K562 (cell line): Measurements from ENCODE around the gene UMODL1. TPM values are rescaled to one million over a fixed set of nuclear protein-coding genes. Genes with fewer than 3 reads are reported as not detected.

Source experiments
- ATAC-seq: fragments of 200-7000 bp; cut with Tn5 transposase; 3 replicates; pipeline ENCODE4 v1.9.1; 2020; ENCODE audit warnings: moderate library complexity
- BruUV-seq: library from RNA; stranded (reverse); fragments of 400-500 nt; replicated peaks from 2 replicates; lab custom pipeline; 2021; lab: Mats Ljungman, UMichigan
- CTCF ChIA-PET: fragments of 300-600 bp; formaldehyde crosslinking; extraction: SDS; loops from one replicate; lab custom pipeline; 2021; ENCODE audit warnings: low intra/inter-chr PET ratio; lab: Yijun Ruan, JAX
- POLR2A ChIA-PET: fragments of 300-600, 350-650 bp; sonication (Branson Sonifier 250); formaldehyde crosslinking; extraction: SDS; loops from one replicate; lab custom pipeline; 2021; ENCODE audit warnings: antibody characterized with exemption, inconsistent platforms; lab: Yijun Ruan, JAX
- DNase-seq, 4 experiments: peaks; one replicate each; pipeline versions ENCODE4 v3.0.0 to v3.0.0-alpha.2; 2011 to 2018; ENCODE audit warnings: low spot score in 3 of 4, mixed read lengths in 3 of 4; ENCODE audit errors: extremely low read depth in 1 of 4
- FAIRE-seq: peaks from 2 replicates; lab custom pipeline; 2011; peaks lifted over from hg19 to GRCh38; lab: Jason Lieb, UNC
- H2AFZ ChIP-seq: 2 replicates; pipeline ENCODE4 v1.6.0; 2011; ENCODE audit warnings: low read depth, low read length, control low read depth, inconsistent platforms
- H3K27ac ChIP-seq: fragments of 200-600 bp; 3 replicates; pipeline ENCODE4 v1.8.0; 2011; ENCODE audit warnings: low read depth, mild to moderate bottlenecking, control low read depth, inconsistent platforms, low read length, moderate library complexity, mixed read lengths; ENCODE audit errors: extremely low read depth
- H3K27me3 ChIP-seq, 2 experiments: fragments of 300-600 bp in 1 of 2; 2 replicates in 1 of 2; 3 replicates in 1 of 2; pipeline versions ENCODE4 v1.6.0 to v1.8.0; 2011; ENCODE audit warnings: inconsistent platforms in 2 of 2, low read length in 2 of 2, mild to moderate bottlenecking in 1 of 2, mixed read lengths in 1 of 2, moderate library complexity in 1 of 2; ENCODE audit not compliant: control insufficient read depth in 2 of 2, insufficient read depth in 2 of 2
- H3K36me3 ChIP-seq: fragments of 300-600 bp; 3 replicates; pipeline ENCODE4 v1.8.0; 2011; ENCODE audit warnings: mild to moderate bottlenecking, low read length, inconsistent platforms; ENCODE audit not compliant: control insufficient read depth, insufficient read depth
- H3K4me1 ChIP-seq, 2 experiments: fragments of 200-600 bp in 1 of 2; replicated peaks in 1 of 2; 2 replicates in 1 of 2; 3 replicates in 1 of 2; pipeline versions ENCODE4 v1.5.1 to v1.8.0; 2011; ENCODE audit warnings: inconsistent platforms in 2 of 2, low read length in 2 of 2, mild to moderate bottlenecking in 1 of 2, mixed read lengths in 1 of 2, moderate library complexity in 1 of 2; ENCODE audit not compliant: control insufficient read depth in 2 of 2, insufficient read depth in 2 of 2
- H3K4me2 ChIP-seq: 2 replicates; pipeline ENCODE4 v1.6.1; 2011; ENCODE audit warnings: low read length, control low read depth, inconsistent platforms, mixed read lengths; ENCODE audit not compliant: insufficient read depth
- H3K4me3 ChIP-seq: fragments of 200-600 bp; sonication (generic), shearing (Covaris generic); 2 replicates; pipeline ENCODE4 v1.5.1; 2016; ENCODE audit warnings: control low read depth, inconsistent platforms
- H3K79me2 ChIP-seq: fragments of 200-600 bp; 3 replicates; pipeline ENCODE4 v1.8.0; 2011; ENCODE audit warnings: low read length, inconsistent platforms; ENCODE audit not compliant: control insufficient read depth, insufficient read depth
- H3K9ac ChIP-seq, 2 experiments: 2 replicates each; pipeline versions ENCODE4 v1.6.0 to v1.6.1; 2011; ENCODE audit warnings: low read depth in 2 of 2, low read length in 2 of 2, control low read depth in 1 of 2, inconsistent platforms in 1 of 2, mild to moderate bottlenecking in 1 of 2, mixed read lengths in 1 of 2; ENCODE audit not compliant: insufficient read depth in 1 of 2
- H3K9me1 ChIP-seq: one replicate; pipeline ENCODE4 v1.6.0; 2011; ENCODE audit warnings: inconsistent platforms, mild to moderate bottlenecking, low read length, moderate library complexity; ENCODE audit not compliant: control insufficient read depth, insufficient read depth
- H3K9me3 ChIP-seq: replicated peaks from 2 replicates; pipeline ENCODE4 v1.5.1; 2011; ENCODE audit warnings: low read depth, low read length, inconsistent platforms; ENCODE audit not compliant: control insufficient read depth, insufficient read depth
- H4K20me1 ChIP-seq: replicated peaks from 2 replicates; pipeline ENCODE4 v1.6.1; 2011; ENCODE audit warnings: low read length, inconsistent platforms, mixed read lengths; ENCODE audit not compliant: control insufficient read depth, insufficient read depth
- ATF4 ChIP-seq: fragments of 450-650 bp; formaldehyde crosslinking; IDR thresholded peaks from 2 replicates; pipeline ENCODE4 v1.4.0; 2022; ENCODE audit warnings: mild to moderate bottlenecking, moderate library complexity
- BCOR ChIP-seq: fragments of 450-650 bp; IDR thresholded peaks from 2 replicates; pipeline ENCODE4 v1.6.1; 2016
- POLR2G ChIP-seq: fragments of 200-400 bp; formaldehyde crosslinking; IDR thresholded peaks from 2 replicates; pipeline ENCODE4 v1.6.1; 2017; ENCODE audit warnings: low read depth, mild to moderate bottlenecking, antibody characterized with exemption, low read length, moderate library complexity
- PYGO2 ChIP-seq: fragments of 450-650 bp; IDR thresholded peaks from 2 replicates; pipeline ENCODE4 v1.6.1; 2016; ENCODE audit warnings: mild to moderate bottlenecking, missing genetic modification characterization, moderate library complexity, missing compliant biosample characterization
- STAT6 ChIP-seq: sonication (generic); formaldehyde crosslinking; IDR thresholded peaks from 2 replicates; pipeline ENCODE4 v1.8.1; 2023; ENCODE audit warnings: mild to moderate bottlenecking, missing genetic modification reagents
- ZBTB49 ChIP-seq: sonication (generic); formaldehyde crosslinking; IDR thresholded peaks from 2 replicates; pipeline ENCODE4 v1.8.0; 2022; ENCODE audit warnings: missing genetic modification reagents, mild to moderate bottlenecking, borderline replicate concordance
- ZFPM2 ChIP-seq: fragments of 250-450 bp; sonication (Bioruptor Pico); IDR thresholded peaks from 2 replicates; pipeline ENCODE4 v1.5.1; 2022; ENCODE audit warnings: mild to moderate bottlenecking
- ZNF232 ChIP-seq: sonication (generic); formaldehyde crosslinking; IDR thresholded peaks from 2 replicates; pipeline ENCODE4 v1.8.0; 2022; ENCODE audit warnings: mild to moderate bottlenecking, missing genetic modification reagents
- WGBS: fragments of 100-300 bp; shearing (Covaris generic); methylation state at CpG from one replicate; pipeline ENCODE4 v1.1.6; 2016; ENCODE audit warnings: low coverage, mixed read lengths; ENCODE audit not compliant: insufficient coverage; ENCODE audit errors: missing lambda C conversion rate; 5-methylcytosine and 5-hydroxymethylcytosine counted together
- in situ Hi-C: fragments of 300-500 bp; cut with MboI; formaldehyde crosslinking; loops from 4 replicates; pipeline ENCODE4 v1.15.0; 2018; ENCODE audit warnings: inconsistent platforms, mixed read lengths
- intact Hi-C: fragments of 100-400 bp; cut with micrococcal nuclease; formaldehyde crosslinking; loops from 2 replicates; pipeline ENCODE4 v1.14.2; 2022
- polyA plus RNA-seq, 8 experiments: library from polyadenylated mRNA; depleted of rRNA in 4 of 8; stranded (reverse) in 5 of 8; unstranded in 3 of 8; fragments of >200 nt; fragmentation: Nextera tagmentation in 2 of 8; fragmentation: Illumina TruSeq in 1 of 8; extraction: Ambion mirVana in 2 of 8; extraction: Trizol in 1 of 8; gene quantifications; 2 replicates each; pipeline versions ENCODE4 v1.2.1 to v1.2.3, GENCODE V29; 2011 to 2014; ENCODE audit warnings: inconsistent platforms in 1 of 8, missing spikeins in 1 of 8
- total RNA-seq, 7 experiments: library from RNA; depleted of rRNA in 6 of 7; stranded (reverse); fragments of >200 nt in 6 of 7; fragmentation: Illumina TruSeq in 2 of 7; extraction: Trizol in 2 of 7; gene quantifications; 2 replicates each; pipeline versions ENCODE4 v1.2.1 to v1.2.3, GENCODE V29; 2011 to 2021; ENCODE audit warnings: low replicate concordance in 1 of 7

Gene UMODL1
- total and polyA plus RNA-seq, 9 of the 15 experiments (the other 6 are each of a cell fraction or from before 2014, with no cell fraction given) = not detected

GRCh38 chr21:42190486-42190863, 119.4 kb downstream of the UMODL1 start:
- H3K27ac ChIP-seq = no peak overlapping the region
- no peaks in the 10 kb centered on the region for H3K79me2 ChIP-seq
- ATAC-seq = no peak
- no peak for FAIRE-seq
- ChIA-PET POLR2A (interaction anchor here (0.6 kb wide), 1 partner anchor 480 kb away, joined by 3 read pairs; no protein-coding TSS in a partner anchor), CTCF (no interaction called here)
- no peak for DNase-seq
- BruUV-seq = no TSS peak
- WGBS = 4% methylated on average over 8 of the region's 8 CpGs
- H3K4me1 ChIP-seq = no peaks in the 10 kb centered on the region
- H3K4me3 ChIP-seq = no peak overlapping the region
- in situ Hi-C loops (no loop called here), intact Hi-C loops (no loop called here)
- H4K20me1 ChIP-seq = no peaks in the 10 kb centered on the region
- no peak overlapping the region for H3K9ac ChIP-seq
- no peaks in the 10 kb centered on the region for H3K9me3 ChIP-seq
- H3K36me3 ChIP-seq = no peaks in the 10 kb centered on the region
- no peak overlapping the region for H3K4me2 ChIP-seq
- H3K9me1 ChIP-seq = no peaks in the 10 kb centered on the region
- H2AFZ ChIP-seq = no peak overlapping the region
- H3K27me3 ChIP-seq = peaks cover 25 to 52% of the 10 kb centered on the region in 2 experiments; a peak in 4 of 5 replicates
- TF ChIP-seq POLR2G (no peak), ZBTB49 (CRISPR knock-in tag) (no peak), ZNF232 (CRISPR knock-in tag) (no peak), BCOR (no peak), ZFPM2 (CRISPR knock-in tag) (no peak), STAT6 (CRISPR knock-in tag) (no peak), PYGO2 (no peak), ATF4 (no peak)
- TF ChIP-seq, all 486 proteins: peak for 0
